Retinal pigment epithelial cell (primary cell): ENCODE data around the gene TET2.
A peak's percentile ranks its signal among the peaks of the same experiment; 100 is the strongest.

Experiments used
- DNase-seq: peaks from one replicate; pipeline ENCODE4 v3.0.0-alpha.2; 2010; ENCODE audit warnings: low read depth
- H3K4me3 ChIP-seq: 2 replicates; pipeline ENCODE4 v1.5.1; 2011; ENCODE audit warnings: mild to moderate bottlenecking, low read length, control low read depth, moderate library complexity
- TF ChIP-seq, protein P1 (sequence below): conservative IDR thresholded peaks from 2 replicates; pipeline ENCODE4 v1.5.1; 2011; ENCODE audit warnings: low read depth, low read length, control low read depth, inconsistent platforms

The TET2 gene

DNA sequence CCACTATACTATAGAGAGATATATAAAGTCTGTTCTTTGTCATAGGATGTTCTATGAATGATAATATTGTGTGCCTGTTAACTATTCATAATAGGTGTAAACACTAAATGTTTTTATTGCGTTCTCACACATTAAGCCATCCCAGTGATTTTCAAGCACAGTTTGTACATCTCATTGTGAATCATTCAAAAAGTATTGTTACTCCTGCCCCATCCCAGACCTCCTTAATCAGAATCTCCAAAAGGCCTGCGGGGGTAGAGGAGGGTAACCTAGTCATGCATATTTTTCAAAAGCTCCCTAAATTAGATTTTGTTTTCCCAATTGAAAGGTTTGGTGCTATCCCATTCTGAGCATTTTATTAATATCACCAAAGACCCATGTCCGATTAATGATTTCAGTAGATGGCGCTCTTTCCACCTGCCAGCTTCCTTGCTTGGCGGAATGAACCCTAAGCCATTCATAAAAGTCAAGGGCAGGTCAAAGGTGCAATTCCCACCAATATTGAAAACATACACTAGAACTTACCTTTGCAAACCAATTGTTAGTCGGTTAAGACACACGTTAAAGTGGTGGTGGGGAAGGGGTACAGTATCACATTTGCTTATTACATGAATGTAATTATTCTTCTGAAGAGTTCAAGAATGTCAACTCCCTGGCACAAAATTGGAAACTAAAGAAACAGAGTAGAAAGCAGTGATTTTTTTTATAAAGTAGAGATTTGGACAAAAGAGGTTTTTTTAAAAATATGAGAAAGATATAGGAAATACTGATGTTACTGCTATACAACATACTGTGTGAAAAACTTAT is 5.8 kb upstream of the TET2 start:
- TF ChIP-seq, protein P1, sequence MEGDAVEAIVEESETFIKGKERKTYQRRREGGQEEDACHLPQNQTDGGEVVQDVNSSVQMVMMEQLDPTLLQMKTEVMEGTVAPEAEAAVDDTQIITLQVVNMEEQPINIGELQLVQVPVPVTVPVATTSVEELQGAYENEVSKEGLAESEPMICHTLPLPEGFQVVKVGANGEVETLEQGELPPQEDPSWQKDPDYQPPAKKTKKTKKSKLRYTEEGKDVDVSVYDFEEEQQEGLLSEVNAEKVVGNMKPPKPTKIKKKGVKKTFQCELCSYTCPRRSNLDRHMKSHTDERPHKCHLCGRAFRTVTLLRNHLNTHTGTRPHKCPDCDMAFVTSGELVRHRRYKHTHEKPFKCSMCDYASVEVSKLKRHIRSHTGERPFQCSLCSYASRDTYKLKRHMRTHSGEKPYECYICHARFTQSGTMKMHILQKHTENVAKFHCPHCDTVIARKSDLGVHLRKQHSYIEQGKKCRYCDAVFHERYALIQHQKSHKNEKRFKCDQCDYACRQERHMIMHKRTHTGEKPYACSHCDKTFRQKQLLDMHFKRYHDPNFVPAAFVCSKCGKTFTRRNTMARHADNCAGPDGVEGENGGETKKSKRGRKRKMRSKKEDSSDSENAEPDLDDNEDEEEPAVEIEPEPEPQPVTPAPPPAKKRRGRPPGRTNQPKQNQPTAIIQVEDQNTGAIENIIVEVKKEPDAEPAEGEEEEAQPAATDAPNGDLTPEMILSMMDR = peak; percentile 72
- H3K4me3 ChIP-seq = no peak overlapping the region
- DNase-seq = no peak

DNA sequence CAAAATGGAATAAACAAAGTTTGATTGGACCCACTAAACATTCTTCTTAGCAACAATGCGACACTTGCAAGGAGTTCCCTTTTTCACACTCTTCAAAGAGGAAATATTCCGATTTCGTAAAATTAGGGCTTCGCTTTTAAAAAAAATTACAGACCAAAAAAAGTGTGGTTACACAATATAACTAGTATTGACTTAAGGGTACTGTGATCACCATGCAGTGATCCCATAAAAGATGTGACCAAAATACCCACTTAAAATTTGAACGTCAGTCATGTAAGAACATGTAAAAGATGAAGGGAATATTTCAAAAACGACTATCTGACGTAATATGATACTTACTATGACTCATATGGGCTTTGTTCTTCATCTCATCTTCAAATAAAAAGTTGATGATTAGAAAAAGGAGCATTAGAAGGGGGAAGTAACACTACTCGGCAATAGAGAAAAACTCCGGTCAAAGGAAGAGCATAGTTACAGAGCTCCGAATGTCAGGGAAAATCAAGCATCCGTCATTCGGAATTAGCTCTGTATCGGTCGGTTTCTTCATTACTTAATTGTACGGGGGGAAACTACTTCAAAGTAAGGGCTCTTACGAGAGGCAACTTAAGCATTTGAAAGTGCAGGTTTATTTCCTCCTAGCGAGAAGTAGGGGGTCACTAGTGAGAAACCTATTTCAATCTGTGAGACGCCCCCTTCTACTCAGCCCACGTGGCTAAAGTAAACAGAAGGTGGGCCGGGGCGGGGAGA is 1.3 kb upstream of the TET2 start:
- DNase-seq = no peak
- H3K4me3 ChIP-seq = peak overlapping the region; percentile 74
- TF ChIP-seq, protein P1 = no peak

DNA sequence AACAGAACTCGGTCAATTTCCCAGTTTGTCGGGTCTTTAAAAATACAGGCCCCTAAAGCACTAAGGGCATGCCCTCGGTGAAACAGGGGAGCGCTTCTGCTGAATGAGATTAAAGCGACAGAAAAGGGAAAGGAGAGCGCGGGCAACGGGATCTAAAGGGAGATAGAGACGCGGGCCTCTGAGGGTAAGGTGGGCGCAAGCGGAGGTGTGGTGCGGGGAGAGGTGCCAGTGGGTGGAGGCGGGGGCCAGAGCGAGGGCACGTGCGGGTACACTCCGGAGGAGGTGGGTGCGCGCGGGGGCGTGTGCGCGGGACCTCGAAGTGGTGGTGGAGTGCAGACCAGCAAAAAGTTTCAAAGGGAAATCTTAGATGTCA is 787 bp upstream of the TET2 start:
- DNase-seq = no peak
- peak overlapping the region; percentile 74 for H3K4me3 ChIP-seq
- TF ChIP-seq, protein P1 = no peak

DNA sequence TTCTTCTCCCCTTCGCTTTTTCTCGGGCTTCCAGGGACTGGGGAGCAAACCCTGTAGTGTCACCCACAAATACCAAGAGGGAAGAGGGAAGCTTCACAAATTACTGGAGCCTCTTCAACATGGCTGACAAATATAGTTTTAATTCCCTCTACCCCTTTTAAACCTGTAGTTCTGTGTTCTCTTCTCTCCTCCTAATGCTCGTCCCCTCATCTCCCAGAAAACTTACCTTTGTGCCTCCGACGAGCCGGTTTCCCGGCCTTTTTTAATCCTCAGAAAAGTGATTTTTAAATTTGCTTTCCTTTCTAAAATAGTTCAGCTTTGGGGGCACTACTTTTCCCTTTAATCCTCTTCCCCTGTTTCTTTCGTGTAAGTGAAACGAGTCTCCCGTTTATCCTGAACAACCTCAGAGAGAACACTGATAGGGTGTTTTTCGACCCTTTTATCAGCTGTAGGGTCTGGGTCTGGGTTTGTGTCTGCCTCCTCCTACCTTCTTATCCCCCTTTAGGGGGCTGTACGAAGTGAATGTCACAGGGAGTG is 408 bp downstream of the TET2 start:
- peak overlapping the region; percentile 74 for H3K4me3 ChIP-seq
- TF ChIP-seq, protein P1 = no peak
- DNase-seq = no peak

DNA sequence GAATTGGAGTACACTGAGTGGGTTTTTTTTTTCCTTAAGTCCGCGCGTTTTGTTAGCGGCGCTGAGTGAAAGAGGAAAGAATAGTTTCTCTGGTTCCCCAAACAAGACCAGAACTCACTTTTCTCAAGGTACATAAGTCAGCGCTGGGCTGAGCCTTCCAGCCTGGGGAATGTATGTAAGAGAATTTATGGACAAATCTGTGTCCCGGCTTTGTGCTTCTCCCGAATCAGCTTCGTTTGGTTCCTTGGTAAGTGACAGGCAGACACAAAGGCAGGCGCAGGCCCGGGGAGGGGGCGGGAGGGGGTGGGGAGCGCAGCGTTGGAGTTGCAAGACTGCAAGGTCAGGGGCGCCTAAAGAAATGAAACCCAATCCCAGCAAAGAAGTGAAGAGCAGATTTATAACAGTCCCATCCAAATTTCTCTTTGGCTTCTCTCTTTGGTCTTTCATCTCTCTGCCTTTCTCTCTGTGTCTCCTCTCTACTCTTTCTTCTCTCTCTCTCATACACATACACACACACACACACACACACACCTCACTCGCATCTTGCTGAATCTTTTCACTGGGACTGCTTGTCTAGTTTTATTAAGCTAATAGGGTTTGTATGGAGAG is 981 bp downstream of the TET2 start:
- H3K4me3 ChIP-seq = peak overlapping the region; percentile 74
- DNase-seq = no peak
- TF ChIP-seq, protein P1 = no peak

DNA sequence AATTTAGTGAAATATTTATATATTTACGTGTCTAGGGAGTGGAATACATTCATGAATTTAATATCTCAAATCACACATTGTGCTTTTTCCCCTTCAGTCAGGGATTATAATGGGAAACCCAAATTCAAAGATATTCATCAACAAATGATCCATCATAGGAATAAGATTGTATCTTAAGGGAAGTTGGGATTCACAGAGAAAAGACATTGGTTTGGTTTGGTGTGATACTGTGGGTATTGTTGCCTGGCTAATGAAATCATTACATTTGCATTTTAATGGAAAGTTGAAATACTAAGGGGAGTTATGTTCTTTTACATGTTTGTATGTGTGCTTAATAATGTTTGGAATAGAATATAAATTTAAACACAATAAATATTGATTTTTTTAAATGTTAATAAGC is 1.7 kb downstream of the TET2 start:
- TF ChIP-seq, protein P1 = no peak
- peak overlapping the region; percentile 74 for H3K4me3 ChIP-seq
- no peak for DNase-seq
